Loucy (cell line): ENCODE measurements around the gene KLRC2.

Source experiments
- EZH2phosphoT487 ChIP-seq: fragments of 200-600 bp; IDR thresholded peaks from 2 replicates; pipeline ENCODE4 v1.6.1; 2018; ENCODE audit warnings: antibody characterized with exemption, mild to moderate bottlenecking, moderate library complexity, borderline replicate concordance
- TF ChIP-seq, protein P1 (sequence below): fragments of 200-600 bp; sonication (generic); conservative IDR thresholded peaks from 2 replicates; pipeline ENCODE4 v1.5.1; 2014; ENCODE audit warnings: mild to moderate bottlenecking, antibody characterized with exemption, low read length

DNA sequence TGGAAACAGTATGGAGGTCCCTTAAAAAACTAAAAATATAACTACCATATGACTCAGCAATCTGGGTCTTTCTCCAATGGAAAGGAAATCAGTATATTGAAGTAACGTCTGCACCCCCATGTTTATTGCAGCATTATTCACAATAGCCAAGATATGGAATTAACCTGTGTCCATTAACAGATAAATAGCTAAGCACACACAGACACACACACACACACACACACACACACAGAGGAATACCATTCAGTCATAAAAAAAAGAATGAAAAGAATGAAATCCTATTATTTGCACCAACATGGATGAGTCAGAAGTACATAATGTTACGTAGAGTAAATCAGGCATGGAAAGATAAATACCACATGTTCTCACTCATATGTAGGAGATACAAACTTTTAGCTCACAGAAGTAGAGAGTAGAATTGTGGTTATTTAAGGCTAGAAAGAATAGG, 50.6 kb downstream of the KLRC2 start:
- TF ChIP-seq, protein P1, sequence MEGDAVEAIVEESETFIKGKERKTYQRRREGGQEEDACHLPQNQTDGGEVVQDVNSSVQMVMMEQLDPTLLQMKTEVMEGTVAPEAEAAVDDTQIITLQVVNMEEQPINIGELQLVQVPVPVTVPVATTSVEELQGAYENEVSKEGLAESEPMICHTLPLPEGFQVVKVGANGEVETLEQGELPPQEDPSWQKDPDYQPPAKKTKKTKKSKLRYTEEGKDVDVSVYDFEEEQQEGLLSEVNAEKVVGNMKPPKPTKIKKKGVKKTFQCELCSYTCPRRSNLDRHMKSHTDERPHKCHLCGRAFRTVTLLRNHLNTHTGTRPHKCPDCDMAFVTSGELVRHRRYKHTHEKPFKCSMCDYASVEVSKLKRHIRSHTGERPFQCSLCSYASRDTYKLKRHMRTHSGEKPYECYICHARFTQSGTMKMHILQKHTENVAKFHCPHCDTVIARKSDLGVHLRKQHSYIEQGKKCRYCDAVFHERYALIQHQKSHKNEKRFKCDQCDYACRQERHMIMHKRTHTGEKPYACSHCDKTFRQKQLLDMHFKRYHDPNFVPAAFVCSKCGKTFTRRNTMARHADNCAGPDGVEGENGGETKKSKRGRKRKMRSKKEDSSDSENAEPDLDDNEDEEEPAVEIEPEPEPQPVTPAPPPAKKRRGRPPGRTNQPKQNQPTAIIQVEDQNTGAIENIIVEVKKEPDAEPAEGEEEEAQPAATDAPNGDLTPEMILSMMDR: no peak
- no peak for TF ChIP-seq EZH2phosphoT487
